Testis (tissue), 2 donors: ENCODE results near the gene MMP15.

ENCODE experiments used
- CTCF ChIP-seq, 3 experiments: fragments of 450-650 bp in 2 of 3; fragments of 200-600 bp in 1 of 3; sonication (generic) in 1 of 3; IDR thresholded peaks; one replicate each; pipeline ENCODE4 v1.5.1; 2016 to 2019; ENCODE audit warnings: antibody characterized with exemption in 3 of 3, mild to moderate bottlenecking in 2 of 3, moderate library complexity in 1 of 3
- POLR2A ChIP-seq: fragments of 450-650 bp; IDR thresholded peaks from one replicate; pipeline ENCODE4 v1.6.1; 2017; ENCODE audit warnings: antibody characterized with exemption, mild to moderate bottlenecking, moderate library complexity

GRCh38 chr16:58044266-58045019, 18.9 kb downstream of the MMP15 start:
- TF ChIP-seq CTCF (IDR thresholded peaks at IDR 0.05) (no peak), POLR2A (no peak)
